LHCN-M2 (cell line): Measurements from ENCODE around the gene RAPH1. TPM values are rescaled to one million over a fixed set of nuclear protein-coding genes. Genes with fewer than 3 reads are reported as not detected.
A peak's percentile ranks its signal among the peaks of the same experiment; 100 is the strongest.
"Not testable (repeated sequence)": the region's sequence is repeated elsewhere in the genome, so short reads cannot be mapped to it uniquely, and the experiment has no call there.

Experiments
- DNase-seq: peaks from one replicate; pipeline ENCODE4 v3.0.0-alpha.2; 2012; ENCODE audit warnings: low read depth
- total RNA-seq: library from RNA; depleted of rRNA; stranded (reverse); fragments of >200 nt; gene quantifications from 2 replicates; pipeline ENCODE4 v1.2.3, GENCODE V29; 2014

Gene RAPH1
- total RNA-seq, 1 experiment from 2014 or later, result 43.1 TPM

- no peak for DNase-seq
Observed at GRCh38 chr2:203432811-203433210, 102.3 kb downstream of the RAPH1 start.

GRCh38 chr2:203431391-203432185 lies 103.5 kb downstream of the RAPH1 start:
- peak; percentile 40 for DNase-seq

GRCh38 chr2:203429643-203430042 lies 105.5 kb downstream of the RAPH1 start:
- DNase-seq, result not testable (repeated sequence)

- DNase-seq, result peak; percentile 86
Observed at GRCh38 chr2:203427061-203427460, 108.0 kb downstream of the RAPH1 start.

- DNase-seq, result no peak
Observed at GRCh38 chr2:203418271-203418670, 116.8 kb downstream of the RAPH1 start.

- no peak for DNase-seq
Observed at GRCh38 chr2:203413796-203414195, 121.3 kb downstream of the RAPH1 start.

GRCh38 chr2:203412546-203413331 lies 122.4 kb downstream of the RAPH1 start:
- DNase-seq, result peak; percentile 41

GRCh38 chr2:203407496-203407895 lies 127.6 kb downstream of the RAPH1 start:
- no peak for DNase-seq

GRCh38 chr2:203404996-203405395 lies 130.1 kb downstream of the RAPH1 start:
- peak; percentile 88 for DNase-seq

GRCh38 chr2:203400805-203401585 lies 134.1 kb downstream of the RAPH1 start:
- DNase-seq, result peak; percentile 25

- DNase-seq, result peak; percentile 59
Observed at GRCh38 chr2:203399031-203399430, 136.1 kb downstream of the RAPH1 start.

GRCh38 chr2:203396667-203397066 lies 138.4 kb downstream of the RAPH1 start:
- no peak for DNase-seq

- DNase-seq, result no peak
Observed at GRCh38 chr2:203395858-203396257, 139.2 kb downstream of the RAPH1 start.

GRCh38 chr2:203394519-203395227 lies 140.4 kb downstream of the RAPH1 start:
- DNase-seq, result no peak

- DNase-seq, result not testable (repeated sequence)
Observed at GRCh38 chr2:203388153-203388552, 146.9 kb downstream of the RAPH1 start.

GRCh38 chr2:203383038-203383437 lies 152.1 kb downstream of the RAPH1 start:
- no peak for DNase-seq

- no peak for DNase-seq
Observed at GRCh38 chr2:203379156-203379555, 155.9 kb downstream of the RAPH1 start.

- no peak for DNase-seq
Observed at GRCh38 chr2:203376173-203376572, 158.9 kb downstream of the RAPH1 start.

GRCh38 chr2:203372706-203373105 lies 162.4 kb downstream of the RAPH1 start:
- DNase-seq, result not testable (repeated sequence)

- DNase-seq, result no peak
Observed at GRCh38 chr2:203366639-203367466, 168.2 kb downstream of the RAPH1 start.
